Endometrial microvascular endothelial cells (primary cell): ENCODE results near the gene FBXO5. TPM values are rescaled to one million over a fixed set of nuclear protein-coding genes. Genes with fewer than 3 reads are reported as not detected.
"Not testable (repeated sequence)": the region's sequence is repeated elsewhere in the genome, so short reads cannot be mapped to it uniquely, and the experiment has no call there.

ENCODE experiments used
- in situ Hi-C: cut with HindIII; loops from 2 replicates; pipeline ENCODE4 v1.10.0; 2017; ENCODE audit warnings: low sequenced_read_pairs, low pct_unique_long_range_greater_than_20kb; ENCODE audit errors: inconsistent ontology term
- total RNA-seq: library from RNA; depleted of rRNA; stranded (reverse); fragments of >200 nt; gene quantifications from one replicate; pipeline ENCODE4 v1.2.3, GENCODE V29; 2015; ENCODE audit errors: inconsistent ontology term

FBXO5 gene, protein sequence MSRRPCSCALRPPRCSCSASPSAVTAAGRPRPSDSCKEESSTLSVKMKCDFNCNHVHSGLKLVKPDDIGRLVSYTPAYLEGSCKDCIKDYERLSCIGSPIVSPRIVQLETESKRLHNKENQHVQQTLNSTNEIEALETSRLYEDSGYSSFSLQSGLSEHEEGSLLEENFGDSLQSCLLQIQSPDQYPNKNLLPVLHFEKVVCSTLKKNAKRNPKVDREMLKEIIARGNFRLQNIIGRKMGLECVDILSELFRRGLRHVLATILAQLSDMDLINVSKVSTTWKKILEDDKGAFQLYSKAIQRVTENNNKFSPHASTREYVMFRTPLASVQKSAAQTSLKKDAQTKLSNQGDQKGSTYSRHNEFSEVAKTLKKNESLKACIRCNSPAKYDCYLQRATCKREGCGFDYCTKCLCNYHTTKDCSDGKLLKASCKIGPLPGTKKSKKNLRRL
- total RNA-seq, result 17.1 TPM

DNA sequence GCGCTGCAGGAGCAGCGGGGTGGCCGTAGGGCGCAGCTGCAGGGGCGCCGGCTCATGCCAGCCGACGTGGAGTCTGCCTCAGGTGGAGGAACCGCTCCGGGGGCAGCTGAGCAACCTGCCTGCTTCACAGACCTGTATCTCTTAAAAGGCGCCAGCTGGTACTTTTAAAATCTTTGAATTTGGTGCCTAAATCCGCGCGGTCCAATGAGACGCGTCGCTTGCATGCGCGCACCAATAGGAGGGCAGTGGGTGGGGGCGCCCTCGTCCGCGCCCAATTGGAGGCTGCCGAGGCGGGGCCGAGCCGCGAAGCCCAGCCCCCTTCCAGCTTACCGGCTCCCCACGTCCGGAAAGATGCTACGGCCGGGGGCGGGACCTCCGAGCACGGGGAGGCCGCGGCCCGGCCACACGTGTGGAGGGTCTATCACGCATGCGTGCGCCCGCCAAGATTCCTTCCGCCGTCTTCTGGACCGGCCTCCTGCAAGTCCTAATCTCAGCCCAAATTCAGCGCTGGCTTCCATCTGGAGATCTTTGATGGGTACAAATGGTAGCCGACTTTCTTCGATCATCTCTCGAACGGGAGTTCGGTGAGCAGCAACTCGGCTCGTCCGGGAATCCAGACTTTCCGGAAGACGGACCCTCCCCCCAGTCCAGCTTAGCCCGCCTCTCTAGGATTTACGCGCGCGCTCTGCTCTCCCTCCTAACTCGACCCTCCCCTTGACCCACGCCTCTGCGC is at the start of gene FBXO5:
Gene FBXO5, minus strand, starts transcription at position 138 of the 733 bp plus-strand sequence. Its CDS starts 82 bp downstream, at position 56.
- in situ Hi-C loops, result no loop called here

DNA sequence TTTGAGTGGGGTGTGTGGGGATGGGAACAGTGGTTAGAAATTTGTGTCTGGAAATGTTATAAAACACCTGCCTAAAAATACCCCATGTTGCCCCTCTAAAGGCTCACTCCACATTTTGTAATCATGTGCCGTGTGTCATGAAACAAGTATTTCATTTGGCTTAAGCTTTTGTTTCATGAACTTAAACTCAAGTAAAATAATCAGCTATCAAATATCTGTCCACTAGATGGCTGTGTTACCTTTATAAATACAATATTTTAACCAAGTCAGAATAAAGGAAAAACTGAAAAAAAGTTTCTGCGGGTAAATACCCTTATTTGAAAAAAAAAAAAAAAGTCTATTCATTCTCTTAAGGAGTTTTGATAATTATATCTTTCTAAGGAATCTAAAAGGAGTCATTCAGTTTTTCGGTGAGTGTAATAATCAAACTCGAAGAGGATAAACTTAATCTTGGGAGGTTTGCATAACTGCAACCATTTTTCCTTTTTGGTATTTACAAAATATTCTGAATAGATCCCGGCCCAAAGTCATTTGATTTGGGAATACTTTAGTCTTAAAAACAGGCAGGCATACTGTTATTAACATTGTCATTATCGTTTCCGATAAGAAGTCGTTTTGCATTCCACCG is 49.5 kb upstream of the FBXO5 start:
- in situ Hi-C loops, result loop anchor here (25.0 kb wide), 1 partner anchor 105 kb away; the partner anchor contains the start of gene RGS17

DNA sequence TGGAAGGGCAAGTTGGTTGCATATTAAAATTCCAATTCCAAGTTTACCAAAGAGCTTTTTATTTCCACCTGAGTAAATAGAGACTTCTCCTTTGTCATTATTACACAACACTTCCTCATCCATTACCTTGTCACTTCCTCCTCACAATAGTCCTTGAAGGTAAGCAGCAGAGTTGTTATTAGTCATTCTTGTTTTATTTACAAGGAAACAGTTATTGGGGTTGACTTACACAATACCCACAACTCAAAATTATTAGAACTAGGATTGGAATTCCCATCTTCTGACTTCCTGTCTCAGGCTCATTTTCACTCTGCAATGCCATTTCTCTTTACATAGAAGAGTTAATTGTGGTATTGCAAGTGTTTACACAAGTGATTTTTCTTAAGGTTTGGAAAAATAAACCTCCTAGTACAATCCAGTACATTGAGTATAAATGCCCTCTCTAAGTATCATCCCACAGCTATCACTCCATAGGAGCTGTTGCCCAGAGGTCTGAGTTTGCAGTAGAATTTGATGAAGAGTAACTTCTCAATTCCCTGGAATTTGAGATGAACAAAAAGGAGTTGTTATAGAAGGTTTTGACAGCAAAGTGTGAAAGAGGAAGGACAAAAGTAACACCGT is 48.6 kb upstream of the FBXO5 start:
- in situ Hi-C loops, result loop anchor here (25.0 kb wide), 1 partner anchor 106 kb away; the partner anchor contains the start of gene RGS17

DNA sequence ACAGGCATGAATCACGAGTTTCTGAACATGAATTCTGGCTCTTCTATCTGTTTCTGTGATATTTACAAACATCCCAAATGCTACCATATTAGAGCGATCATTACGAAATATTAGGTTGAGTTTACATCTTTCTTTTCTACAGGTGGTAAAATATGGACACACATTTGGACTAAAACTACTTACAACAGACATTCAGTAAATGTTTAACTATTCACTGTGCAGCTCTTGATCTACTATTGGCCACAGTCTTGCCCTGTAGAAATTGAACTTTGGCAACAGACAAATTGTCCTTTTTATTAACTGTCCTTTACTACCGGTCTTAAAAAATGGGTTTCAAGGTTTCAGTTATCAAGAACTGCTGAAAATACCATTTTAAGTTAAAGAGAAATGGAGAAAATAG is 46.1 kb upstream of the FBXO5 start:
- in situ Hi-C loops, result loop anchor here (25.0 kb wide), 1 partner anchor 108 kb away; the partner anchor contains the start of gene RGS17

DNA sequence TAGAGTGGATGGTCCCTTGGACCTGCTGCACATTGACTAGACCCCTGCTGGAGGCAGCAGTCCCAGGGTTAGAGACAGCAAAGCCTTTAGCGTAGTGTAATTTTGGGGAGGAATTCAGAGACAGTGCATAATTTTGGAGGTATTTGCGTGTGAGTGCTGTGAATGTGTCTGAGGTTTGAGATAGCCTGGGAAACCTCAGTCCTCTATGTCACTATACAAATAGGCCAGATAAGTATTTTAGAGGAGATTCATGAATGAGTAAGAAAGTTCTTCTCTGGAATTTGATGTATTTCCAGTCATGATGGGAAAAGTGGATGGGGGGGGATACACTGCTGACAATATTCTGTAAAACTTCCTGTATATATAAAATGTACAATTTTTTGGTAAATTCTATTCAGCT is 45.4 kb upstream of the FBXO5 start:
- in situ Hi-C loops, result loop anchor here (25.0 kb wide), 1 partner anchor 109 kb away; the partner anchor contains the start of gene RGS17

DNA sequence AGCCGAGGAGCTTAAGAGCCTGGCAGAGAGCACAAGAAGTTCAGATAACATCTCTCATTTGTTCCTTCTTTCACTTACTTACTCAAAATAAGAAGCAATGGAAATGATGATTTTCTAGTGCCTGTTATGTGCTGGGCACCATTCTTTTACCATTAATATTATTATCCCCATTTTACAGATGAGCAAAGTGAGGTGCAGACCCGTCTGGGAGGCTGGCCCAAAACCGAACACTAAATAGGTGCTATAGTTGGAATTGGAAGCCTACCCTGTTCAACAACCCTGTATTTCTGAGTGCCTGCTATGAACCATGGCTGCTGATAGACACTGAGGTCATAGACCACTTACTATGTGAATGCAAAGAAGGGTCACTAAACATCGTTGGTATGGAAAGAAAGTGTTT is 44.6 kb upstream of the FBXO5 start:
- in situ Hi-C loops, result loop anchor here (25.0 kb wide), 1 partner anchor 110 kb away; the partner anchor contains the start of gene RGS17

DNA sequence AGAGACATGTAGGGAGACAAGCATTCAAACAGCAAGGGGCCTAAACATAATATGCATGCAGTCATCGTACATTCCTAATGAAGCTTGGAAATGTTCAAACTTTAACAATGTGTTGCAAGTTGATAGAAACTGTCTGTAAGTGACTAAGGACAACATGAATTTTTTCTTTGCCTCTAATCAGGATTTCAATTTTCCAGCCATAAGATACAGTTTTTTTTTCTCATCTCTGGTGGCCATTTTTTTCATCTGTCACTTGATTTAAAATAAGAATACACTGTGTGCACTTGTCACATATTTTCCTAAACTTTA is 41.8 kb upstream of the FBXO5 start:
- in situ Hi-C loops, result loop anchor here (25.0 kb wide), 1 partner anchor 113 kb away; the partner anchor contains the start of gene RGS17

DNA sequence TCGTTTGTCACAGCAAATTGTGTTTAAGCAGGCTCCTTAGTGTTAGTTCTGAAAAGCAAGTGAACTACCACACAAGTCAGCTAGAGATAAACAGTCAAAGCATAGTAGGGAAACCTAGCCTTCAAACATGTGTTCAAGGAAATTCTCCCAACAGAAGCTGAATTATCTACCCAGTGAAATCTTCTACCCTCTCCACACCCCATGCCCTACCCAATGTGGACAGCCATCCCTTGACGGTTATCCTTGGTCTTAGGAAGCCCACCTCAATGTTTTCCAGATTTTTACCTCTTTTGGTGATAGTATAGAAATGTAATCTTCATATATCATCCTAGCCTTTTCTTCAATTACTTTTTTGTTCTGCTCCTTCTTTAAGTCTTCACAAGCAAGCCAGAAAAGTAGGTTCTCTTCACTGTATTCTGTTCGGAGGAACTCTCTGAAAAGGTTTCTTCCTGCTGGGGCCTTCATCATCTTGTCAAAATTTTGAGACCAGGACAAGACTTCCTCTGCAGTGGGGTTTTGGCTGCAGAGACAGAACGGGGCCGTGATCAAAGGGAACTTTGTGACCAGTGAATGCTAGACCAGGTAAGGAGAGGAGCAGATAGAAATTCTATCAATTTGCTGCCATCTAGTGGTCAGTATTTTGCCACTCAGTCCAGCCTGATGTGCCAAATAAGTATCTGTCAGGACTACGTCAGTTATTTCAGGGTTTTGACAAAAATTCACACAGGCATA is 41.3 kb upstream of the FBXO5 start:
- in situ Hi-C loops, result no loop called here

DNA sequence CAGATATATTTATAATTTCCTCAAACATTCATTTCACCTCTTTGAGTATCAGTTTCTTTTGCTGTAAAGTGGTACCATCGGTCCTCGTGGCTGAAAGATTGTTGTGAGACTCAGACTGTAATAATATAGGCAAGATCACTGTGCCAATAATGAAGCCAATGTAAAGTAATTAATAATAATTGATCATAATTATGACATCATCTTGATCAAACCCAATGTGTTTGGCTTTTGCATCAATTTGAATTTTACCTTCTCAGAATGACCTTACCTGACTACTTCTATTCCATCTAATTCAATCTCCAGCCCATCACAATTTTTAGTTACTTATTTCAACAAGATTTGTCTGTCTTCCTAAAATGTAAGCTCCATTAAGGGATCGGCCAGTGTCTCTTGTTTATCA is 35.5 kb upstream of the FBXO5 start:
- in situ Hi-C loops, result no loop called here

DNA sequence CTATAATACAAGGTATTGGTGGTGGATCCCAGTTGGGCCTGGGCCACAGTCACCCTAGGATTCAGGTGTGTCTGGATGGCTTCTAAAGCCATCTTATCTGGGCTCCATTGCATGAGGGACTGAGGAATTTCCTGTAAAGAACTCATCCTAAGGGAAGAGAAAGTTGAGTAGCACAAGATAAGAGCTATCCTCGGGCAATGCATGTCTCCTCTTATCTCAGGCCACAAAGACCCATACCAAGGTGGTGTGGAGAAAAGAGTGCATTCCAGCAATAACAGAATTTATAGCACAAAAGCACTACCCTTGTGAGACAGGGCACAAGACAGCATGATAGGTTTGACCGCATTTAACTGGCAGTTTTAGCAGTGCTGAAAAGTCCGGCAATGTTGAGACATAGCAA is 34.0 kb upstream of the FBXO5 start:
- in situ Hi-C loops, result no loop called here

DNA sequence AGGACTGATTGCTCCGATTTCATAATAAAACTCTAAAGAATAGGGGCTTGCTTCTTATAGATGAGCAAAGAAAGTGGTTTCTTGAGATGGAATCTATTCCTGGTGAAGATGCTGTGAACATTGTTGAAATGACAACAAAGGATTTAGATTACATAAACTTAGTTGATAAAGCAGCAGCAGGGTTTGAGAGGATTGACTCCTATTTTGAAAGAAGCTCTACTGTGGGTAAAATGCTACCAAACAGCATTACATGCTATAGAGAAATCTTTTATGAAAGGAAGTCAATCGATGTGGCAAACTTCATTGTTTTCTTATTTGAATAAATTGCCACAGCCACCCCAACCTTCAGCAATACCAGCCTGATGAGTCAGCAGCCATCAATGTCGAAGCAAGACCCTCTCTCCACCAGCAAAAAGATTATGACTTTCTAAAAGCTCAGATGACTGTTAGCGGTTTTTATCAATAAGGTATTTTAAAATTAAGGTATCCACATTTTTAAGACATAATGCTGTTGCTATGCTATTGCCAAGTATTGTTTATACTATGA is 32.3 kb upstream of the FBXO5 start:
- in situ Hi-C loops, result no loop called here

DNA sequence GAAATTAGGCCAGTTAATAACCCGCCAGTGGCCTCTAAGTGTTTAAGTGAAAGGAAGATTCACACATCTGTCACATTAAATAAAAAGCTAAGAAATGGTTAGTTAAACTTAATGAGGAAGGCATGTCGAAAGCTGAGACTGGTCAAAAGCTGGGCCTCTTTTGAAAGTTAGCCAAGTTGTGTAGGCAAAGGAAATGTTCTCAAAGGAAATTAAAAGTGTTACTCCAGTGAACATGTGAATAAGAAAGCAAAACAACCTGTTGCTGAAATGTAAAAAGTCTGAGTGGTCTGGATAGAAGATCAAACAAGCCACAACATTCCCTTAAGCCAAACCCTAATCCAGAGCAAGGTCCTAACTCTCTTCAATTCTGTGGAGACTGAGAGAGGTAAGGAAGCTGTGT is 30.6 kb upstream of the FBXO5 start:
- in situ Hi-C loops, result no loop called here

DNA sequence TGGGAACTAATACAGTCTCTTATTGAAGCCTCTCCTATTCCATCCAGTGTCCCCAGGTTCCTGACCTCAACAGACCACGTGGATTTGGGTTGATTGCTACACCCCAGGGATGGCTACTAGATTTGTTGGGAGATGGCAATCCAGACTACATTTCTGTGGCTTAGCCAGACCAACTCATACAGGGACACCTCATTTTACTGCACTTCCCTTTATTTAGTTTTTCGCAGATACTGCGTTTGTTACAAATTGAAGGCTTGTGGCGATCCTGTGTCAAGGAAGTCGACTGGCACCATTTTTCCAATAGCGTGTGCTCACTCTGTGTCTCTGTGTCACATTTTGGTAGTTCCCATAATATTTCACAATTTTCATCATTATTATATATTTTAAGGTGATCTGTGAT is 30.0 kb upstream of the FBXO5 start:
- in situ Hi-C loops, result no loop called here

DNA sequence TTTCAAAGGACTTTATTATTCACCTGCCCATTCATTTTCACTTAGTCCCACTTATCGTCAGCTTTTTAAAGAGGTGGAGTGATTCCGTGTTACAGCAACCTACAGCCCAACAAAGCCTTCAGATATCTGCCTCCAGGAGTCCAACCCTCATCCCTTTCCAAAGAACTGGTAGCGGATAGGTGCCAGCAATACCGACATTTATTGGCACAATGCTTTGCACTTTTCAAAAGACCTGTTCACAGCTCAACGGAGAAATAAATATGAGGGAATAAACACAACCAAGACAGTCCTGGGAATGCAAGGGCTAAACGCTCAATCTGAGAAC is 20.5 kb upstream of the FBXO5 start:
- in situ Hi-C loops, result no loop called here

DNA sequence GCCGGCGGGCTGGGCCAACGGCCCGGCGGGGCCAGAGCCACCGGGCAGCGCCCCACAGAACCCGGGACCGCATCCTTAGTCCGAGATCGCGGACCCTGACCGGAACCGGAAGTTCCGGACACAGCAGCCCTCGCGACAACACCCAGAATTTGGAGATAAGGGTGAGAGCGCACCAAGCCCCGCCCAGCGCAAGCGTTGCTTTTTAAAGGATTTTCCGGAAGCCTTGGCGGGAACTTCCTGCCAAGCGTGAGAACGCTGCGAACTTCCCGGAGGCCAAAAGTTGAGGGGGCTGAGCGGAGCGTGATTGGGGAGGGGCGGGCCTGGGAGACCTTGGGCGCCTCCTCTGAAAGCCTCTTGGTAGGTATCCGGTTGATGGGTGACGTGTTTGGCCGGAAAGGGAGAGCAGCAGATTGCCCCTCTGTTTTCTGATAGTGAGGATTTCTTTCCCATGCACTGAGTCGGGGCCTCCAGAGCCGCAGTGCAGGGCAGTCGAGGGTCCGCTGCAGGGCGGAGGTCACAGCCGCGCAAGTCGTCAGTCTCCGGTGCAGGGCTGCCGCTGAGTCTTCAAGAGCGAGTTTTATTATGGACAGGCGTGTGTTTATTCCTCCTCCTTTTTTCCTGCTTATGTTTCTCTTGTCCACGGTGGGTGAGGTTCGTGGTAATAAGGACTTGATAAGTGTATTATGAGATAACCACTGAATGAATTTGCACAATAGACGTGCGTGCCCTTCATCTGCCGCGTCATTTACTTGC is 19.9 kb upstream of the FBXO5 start, which contains the start of gene MTRF1L:
Gene MTRF1L, minus strand, starts transcription at position 97 of the 753 bp plus-strand sequence. Its CDS starts 24 bp downstream, at position 73.
- in situ Hi-C loops, result no loop called here

DNA sequence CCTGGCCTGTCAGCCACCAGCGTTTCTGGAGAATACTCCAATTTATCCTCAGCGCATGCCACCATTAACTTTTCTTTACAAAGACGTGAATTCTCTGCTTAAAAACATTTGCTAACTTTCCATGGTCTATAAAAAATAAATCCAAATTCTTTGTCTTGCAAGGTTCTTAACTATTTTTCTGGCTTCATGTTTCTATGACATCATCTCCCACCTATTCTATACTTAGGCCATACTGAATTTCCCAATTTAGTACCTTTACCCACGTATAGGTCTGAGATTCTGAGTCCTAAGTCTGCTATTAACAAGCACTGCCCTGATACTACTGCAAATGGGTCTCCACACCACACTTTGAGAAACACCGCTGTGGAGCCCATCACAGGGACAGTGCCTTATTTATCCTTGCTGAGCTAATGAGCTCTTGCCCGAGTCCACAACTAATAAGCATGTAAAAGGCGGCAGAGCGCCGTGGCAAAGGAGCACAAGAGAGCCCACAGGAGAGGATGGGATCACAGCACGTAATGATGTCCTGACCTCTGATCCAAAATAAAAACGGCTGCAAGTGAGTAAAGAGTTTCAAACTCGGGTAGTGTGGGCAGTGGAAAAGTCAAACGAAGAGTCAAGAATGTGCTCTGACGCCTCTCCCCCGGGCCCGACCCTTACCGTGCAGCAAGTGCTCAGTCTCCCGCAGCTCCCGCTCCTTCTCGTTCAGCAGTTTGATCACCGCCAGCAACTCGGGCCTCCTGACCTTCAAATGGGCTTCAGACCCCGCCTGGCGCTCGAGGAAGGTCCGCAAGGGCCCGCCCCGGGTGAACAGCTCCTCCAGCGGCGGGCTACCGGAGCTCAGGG is 19.1 kb upstream of the FBXO5 start:
- in situ Hi-C loops, result no loop called here

DNA sequence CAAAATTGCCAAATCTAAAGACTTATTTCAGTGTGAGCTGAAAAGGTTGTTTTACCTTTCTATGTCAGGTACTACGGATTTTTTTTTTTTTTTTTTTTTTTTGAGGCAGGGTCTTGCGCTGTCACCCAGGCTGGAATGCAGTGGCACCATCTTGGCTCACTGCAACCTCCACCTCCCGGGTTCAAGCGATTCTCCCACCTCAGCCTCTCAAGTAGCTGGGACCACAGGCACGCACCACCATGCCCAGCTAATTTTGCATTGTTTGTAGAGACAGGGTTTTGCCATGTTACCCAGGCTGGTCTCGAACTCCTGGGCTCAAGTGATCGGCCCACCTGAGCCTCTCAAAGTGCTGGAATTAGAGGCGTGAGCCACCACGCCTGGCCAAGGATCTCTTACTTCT is 17.9 kb upstream of the FBXO5 start:
- in situ Hi-C loops, result not testable (repeated sequence)
